DMS53 treated with DMSO at 0.1 percent for 48 hours (cell line): Measurements from ENCODE around the gene PARP11.

Source experiments
- DNase-seq: peaks from one replicate; lab custom pipeline; 2025; ENCODE audit not compliant: unreplicated experiment; lab: John Stamatoyannopoulos, UW

The PARP11 gene

GRCh38 chr12:3775385-3776035, 97.7 kb downstream of the PARP11 start:
- no peak for DNase-seq

- no peak for DNase-seq
These were observed 100.8 kb downstream of the PARP11 start for GRCh38 chr12:3772380-3772779.

GRCh38 chr12:3771853-3772252, 101.3 kb downstream of the PARP11 start:
- DNase-seq = no peak

- DNase-seq = peak; percentile 97
These were observed 102.3 kb downstream of the PARP11 start for GRCh38 chr12:3770891-3771290.

GRCh38 chr12:3768911-3769447, 104.2 kb downstream of the PARP11 start:
- DNase-seq = no peak

- no peak for DNase-seq
These were observed 112.0 kb downstream of the PARP11 start for GRCh38 chr12:3761116-3761735.

GRCh38 chr12:3759878-3760277, 113.3 kb downstream of the PARP11 start:
- no peak for DNase-seq
